Measurements from ENCODE around the gene IKZF1.

Gene IKZF1

GRCh38 chr7:50282813-50283605 is 21.5 kb upstream of the IKZF1 start:
- no peak for DNase-seq
- Histone ChIP-seq H3K4me3 (ENCODE audit: insufficient read depth, low read depth, low read length, poor library complexity, severe bottlenecking) (no peak overlapping the region), H3K9me3 (ENCODE audit: control insufficient read depth, low read length) (no peaks in the 10 kb centered on the region), H3K4me1 (ENCODE audit: control insufficient read depth, insufficient read depth, low read length, poor library complexity, severe bottlenecking) (peaks cover 15% of the 10 kb centered on the region), H3K36me3 (ENCODE audit: control insufficient read depth, insufficient read depth, low read length) (no peaks in the 10 kb centered on the region), H3K27ac (ENCODE audit: insufficient read depth, low read length, poor library complexity, severe bottlenecking) (no peak overlapping the region), H3K27me3 (replicated peaks; ENCODE audit: control insufficient read depth, insufficient read depth, low read length, poor library complexity, severe bottlenecking) (no peaks in the 10 kb centered on the region)

DNA sequence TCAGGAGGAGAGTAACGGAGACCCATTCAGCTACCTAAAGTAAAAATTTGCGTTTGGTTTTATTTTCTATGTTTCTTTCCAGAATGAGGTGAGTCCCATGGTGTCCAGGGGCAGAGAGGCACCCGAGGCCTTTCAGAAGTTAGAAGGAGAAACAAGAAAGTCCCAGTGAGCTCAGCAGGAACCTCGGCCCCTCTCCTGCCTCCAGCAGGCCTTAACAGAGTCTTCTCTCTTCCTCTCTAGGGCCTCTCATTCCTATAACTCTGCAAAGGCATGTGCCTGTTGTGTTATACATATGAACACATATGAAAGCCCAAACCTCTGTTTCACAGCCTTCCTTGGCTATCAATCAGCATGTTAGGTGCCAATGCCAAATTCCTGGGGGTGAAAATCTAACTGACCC is 20.8 kb upstream of the IKZF1 start:
- no peak overlapping the region for H3K27ac ChIP-seq (ENCODE audit: insufficient read depth, low read length, poor library complexity, severe bottlenecking)
- H3K4me1 ChIP-seq (ENCODE audit: control insufficient read depth, insufficient read depth, low read length, poor library complexity, severe bottlenecking), result peaks cover 15% of the 10 kb centered on the region
- H3K9me3 ChIP-seq (ENCODE audit: control insufficient read depth, low read length), result no peaks in the 10 kb centered on the region
- H3K36me3 ChIP-seq (ENCODE audit: control insufficient read depth, insufficient read depth, low read length), result no peaks in the 10 kb centered on the region
- no peak for DNase-seq
- no peaks in the 10 kb centered on the region for H3K27me3 ChIP-seq (replicated peaks; ENCODE audit: control insufficient read depth, insufficient read depth, low read length, poor library complexity, severe bottlenecking)
- no peak overlapping the region for H3K4me3 ChIP-seq (ENCODE audit: insufficient read depth, low read depth, low read length, poor library complexity, severe bottlenecking)

DNA sequence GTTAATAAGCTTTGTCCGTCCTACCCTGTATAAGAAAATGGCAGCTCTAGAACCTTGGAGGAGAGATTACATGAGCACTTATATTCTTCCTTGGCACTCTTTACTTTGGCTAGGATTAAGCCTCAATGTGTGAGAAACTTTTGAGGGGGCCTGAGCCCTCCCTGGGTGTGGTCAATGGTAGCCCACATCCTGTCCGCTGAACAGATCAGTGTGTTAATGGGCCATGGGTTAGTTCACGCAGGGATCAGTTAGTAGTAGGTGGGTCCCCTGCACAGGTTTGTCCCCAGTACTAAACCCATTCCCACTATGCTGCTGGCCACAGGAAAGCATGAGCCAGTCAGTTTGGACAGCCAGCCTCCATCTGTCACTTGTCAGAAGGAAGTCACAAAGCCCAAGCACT is 20.2 kb upstream of the IKZF1 start:
- Histone ChIP-seq H3K4me1 (ENCODE audit: control insufficient read depth, insufficient read depth, low read length, poor library complexity, severe bottlenecking) (peaks cover 15% of the 10 kb centered on the region), H3K36me3 (ENCODE audit: control insufficient read depth, insufficient read depth, low read length) (no peaks in the 10 kb centered on the region)

GRCh38 chr7:50285269-50285668 is 19.2 kb upstream of the IKZF1 start:
- no peak overlapping the region for H3K27ac ChIP-seq (ENCODE audit: insufficient read depth, low read length, poor library complexity, severe bottlenecking)
- H3K9me3 ChIP-seq (ENCODE audit: control insufficient read depth, low read length), result no peaks in the 10 kb centered on the region
- H3K36me3 ChIP-seq (ENCODE audit: control insufficient read depth, insufficient read depth, low read length), result no peaks in the 10 kb centered on the region
- no peak for DNase-seq
- H3K4me1 ChIP-seq (ENCODE audit: control insufficient read depth, insufficient read depth, low read length, poor library complexity, severe bottlenecking), result peaks cover 15% of the 10 kb centered on the region
- H3K4me3 ChIP-seq (ENCODE audit: insufficient read depth, low read depth, low read length, poor library complexity, severe bottlenecking), result no peak overlapping the region
- H3K27me3 ChIP-seq (replicated peaks; ENCODE audit: control insufficient read depth, insufficient read depth, low read length, poor library complexity, severe bottlenecking), result no peaks in the 10 kb centered on the region

More for the DNA sequence above, 20.2 kb upstream of the IKZF1 start:
- DNase-seq, result no peak
- no peak overlapping the region for H3K4me3 ChIP-seq (ENCODE audit: insufficient read depth, low read depth, low read length, poor library complexity, severe bottlenecking)
- H3K27ac ChIP-seq (ENCODE audit: insufficient read depth, low read length, poor library complexity, severe bottlenecking), result no peak overlapping the region
- H3K27me3 ChIP-seq (replicated peaks; ENCODE audit: control insufficient read depth, insufficient read depth, low read length, poor library complexity, severe bottlenecking), result no peaks in the 10 kb centered on the region
- no peaks in the 10 kb centered on the region for H3K9me3 ChIP-seq (ENCODE audit: control insufficient read depth, low read length)

- H3K4me3 ChIP-seq (ENCODE audit: insufficient read depth, low read depth, low read length, poor library complexity, severe bottlenecking), result no peak overlapping the region
- H3K4me1 ChIP-seq (ENCODE audit: control insufficient read depth, insufficient read depth, low read length, poor library complexity, severe bottlenecking), result peaks cover 6% of the 10 kb centered on the region
- H3K36me3 ChIP-seq (ENCODE audit: control insufficient read depth, insufficient read depth, low read length), result no peaks in the 10 kb centered on the region
- no peaks in the 10 kb centered on the region for H3K9me3 ChIP-seq (ENCODE audit: control insufficient read depth, low read length)
- no peak overlapping the region for H3K27ac ChIP-seq (ENCODE audit: insufficient read depth, low read length, poor library complexity, severe bottlenecking)
- H3K27me3 ChIP-seq (replicated peaks; ENCODE audit: control insufficient read depth, insufficient read depth, low read length, poor library complexity, severe bottlenecking), result no peaks in the 10 kb centered on the region
- no peak for DNase-seq
These were observed 17.4 kb upstream of the IKZF1 start for GRCh38 chr7:50287129-50287528.

- Histone ChIP-seq H3K9me3 (ENCODE audit: control insufficient read depth, low read length) (no peaks in the 10 kb centered on the region), H3K36me3 (ENCODE audit: control insufficient read depth, insufficient read depth, low read length) (no peaks in the 10 kb centered on the region), H3K27ac (ENCODE audit: insufficient read depth, low read length, poor library complexity, severe bottlenecking) (no peak overlapping the region), H3K4me1 (ENCODE audit: control insufficient read depth, insufficient read depth, low read length, poor library complexity, severe bottlenecking) (peaks cover 3% of the 10 kb centered on the region), H3K27me3 (replicated peaks; ENCODE audit: control insufficient read depth, insufficient read depth, low read length, poor library complexity, severe bottlenecking) (no peaks in the 10 kb centered on the region), H3K4me3 (ENCODE audit: insufficient read depth, low read depth, low read length, poor library complexity, severe bottlenecking) (no peak overlapping the region)
- no peak for DNase-seq
These were observed 12.3 kb upstream of the IKZF1 start for GRCh38 chr7:50292165-50292757.

DNA sequence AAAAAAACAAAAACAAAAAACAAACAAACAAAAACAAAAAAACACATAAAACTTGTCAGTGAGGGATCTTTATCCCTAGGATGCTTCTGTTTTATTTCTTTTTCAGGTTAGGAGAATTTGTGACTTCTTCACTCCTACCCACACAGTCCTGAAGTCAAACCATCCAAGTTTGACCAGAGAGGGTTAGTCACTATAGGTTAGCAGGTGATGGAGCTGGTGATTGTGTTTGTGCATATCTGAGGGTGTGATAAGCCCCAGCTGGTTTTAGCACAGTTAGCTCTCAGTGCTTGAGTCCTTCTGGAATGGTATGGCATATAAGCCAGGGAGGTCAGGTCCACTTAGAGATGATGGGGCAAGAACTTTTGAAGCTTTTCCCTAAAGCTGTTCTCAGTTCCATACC is 11.8 kb upstream of the IKZF1 start:
- Histone ChIP-seq H3K27ac (ENCODE audit: insufficient read depth, low read length, poor library complexity, severe bottlenecking) (no peak overlapping the region), H3K4me1 (ENCODE audit: control insufficient read depth, insufficient read depth, low read length, poor library complexity, severe bottlenecking) (peaks cover 3% of the 10 kb centered on the region), H3K36me3 (ENCODE audit: control insufficient read depth, insufficient read depth, low read length) (no peaks in the 10 kb centered on the region), H3K27me3 (replicated peaks; ENCODE audit: control insufficient read depth, insufficient read depth, low read length, poor library complexity, severe bottlenecking) (no peaks in the 10 kb centered on the region), H3K9me3 (ENCODE audit: control insufficient read depth, low read length) (no peaks in the 10 kb centered on the region), H3K4me3 (ENCODE audit: insufficient read depth, low read depth, low read length, poor library complexity, severe bottlenecking) (no peak overlapping the region)
- no peak for DNase-seq

DNA sequence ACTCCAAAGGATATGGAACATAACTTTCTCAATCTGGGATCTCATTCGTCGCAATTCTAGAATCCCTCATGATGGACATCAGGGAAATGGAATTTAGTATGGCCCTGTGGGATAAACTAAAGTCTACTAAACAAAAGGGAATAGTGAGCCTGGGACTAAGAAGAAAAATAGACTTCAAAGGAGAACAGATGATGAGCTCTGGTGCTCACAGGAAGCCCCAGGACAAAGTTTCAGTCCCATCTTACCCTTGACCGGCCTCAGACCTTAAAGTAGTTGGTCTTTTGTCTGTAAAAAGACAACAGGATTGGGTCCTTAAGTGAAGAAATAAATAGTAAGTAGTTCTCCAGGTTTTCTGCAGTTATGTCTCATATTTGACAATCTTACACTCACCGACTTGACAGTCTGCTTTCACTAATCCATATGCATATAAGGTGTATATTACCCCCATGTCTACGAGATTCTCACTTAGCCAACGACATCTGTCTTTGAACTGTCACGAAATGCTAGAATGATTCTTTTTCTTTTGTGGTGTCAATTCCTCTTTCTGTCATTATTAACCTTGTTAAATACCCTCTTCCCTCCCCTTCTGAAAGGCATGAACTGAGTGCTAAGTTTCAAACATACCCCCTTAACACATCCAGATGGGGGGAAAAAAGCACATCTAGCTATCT is 10.9 kb upstream of the IKZF1 start:
- H3K4me1 ChIP-seq (ENCODE audit: control insufficient read depth, insufficient read depth, low read length, poor library complexity, severe bottlenecking), result peaks cover 3% of the 10 kb centered on the region
- no peaks in the 10 kb centered on the region for H3K36me3 ChIP-seq (ENCODE audit: control insufficient read depth, insufficient read depth, low read length)
- no peak overlapping the region for H3K4me3 ChIP-seq (ENCODE audit: insufficient read depth, low read depth, low read length, poor library complexity, severe bottlenecking)
- H3K27ac ChIP-seq (ENCODE audit: insufficient read depth, low read length, poor library complexity, severe bottlenecking), result no peak overlapping the region
- no peaks in the 10 kb centered on the region for H3K27me3 ChIP-seq (replicated peaks; ENCODE audit: control insufficient read depth, insufficient read depth, low read length, poor library complexity, severe bottlenecking)
- no peak for DNase-seq
- H3K9me3 ChIP-seq (ENCODE audit: control insufficient read depth, low read length), result no peaks in the 10 kb centered on the region

DNA sequence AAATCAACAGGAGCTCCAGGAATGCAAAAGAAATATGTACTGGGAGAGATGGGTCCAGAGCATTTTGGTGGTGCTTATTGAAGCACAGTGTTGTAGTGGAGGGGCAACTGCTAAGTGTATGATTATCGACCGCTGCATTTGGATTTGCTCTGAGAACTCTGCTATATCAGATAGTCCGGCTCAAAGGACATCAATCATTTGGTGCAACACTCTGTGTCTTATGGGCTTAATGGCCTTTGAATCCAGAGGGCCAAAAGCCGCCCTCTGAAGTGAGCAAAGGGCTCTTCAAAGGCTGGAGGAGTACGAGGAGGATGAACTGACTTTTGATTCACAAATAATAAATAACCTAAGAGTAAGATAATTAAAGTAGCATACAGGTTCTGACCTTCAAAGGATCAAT is 9.4 kb upstream of the IKZF1 start:
- no peak overlapping the region for H3K27ac ChIP-seq (ENCODE audit: insufficient read depth, low read length, poor library complexity, severe bottlenecking)
- no peak overlapping the region for H3K4me3 ChIP-seq (ENCODE audit: insufficient read depth, low read depth, low read length, poor library complexity, severe bottlenecking)
- no peaks in the 10 kb centered on the region for H3K9me3 ChIP-seq (ENCODE audit: control insufficient read depth, low read length)
- H3K36me3 ChIP-seq (ENCODE audit: control insufficient read depth, insufficient read depth, low read length), result no peaks in the 10 kb centered on the region
- H3K4me1 ChIP-seq (ENCODE audit: control insufficient read depth, insufficient read depth, low read length, poor library complexity, severe bottlenecking), result peaks cover 4% of the 10 kb centered on the region
- no peak for DNase-seq
- H3K27me3 ChIP-seq (replicated peaks; ENCODE audit: control insufficient read depth, insufficient read depth, low read length, poor library complexity, severe bottlenecking), result no peaks in the 10 kb centered on the region

- Histone ChIP-seq H3K9me3 (ENCODE audit: control insufficient read depth, low read length) (no peaks in the 10 kb centered on the region), H3K27ac (ENCODE audit: insufficient read depth, low read length, poor library complexity, severe bottlenecking) (no peak overlapping the region), H3K4me3 (ENCODE audit: insufficient read depth, low read depth, low read length, poor library complexity, severe bottlenecking) (no peak overlapping the region), H3K4me1 (ENCODE audit: control insufficient read depth, insufficient read depth, low read length, poor library complexity, severe bottlenecking) (peaks cover 9% of the 10 kb centered on the region), H3K27me3 (replicated peaks; ENCODE audit: control insufficient read depth, insufficient read depth, low read length, poor library complexity, severe bottlenecking) (no peaks in the 10 kb centered on the region), H3K36me3 (ENCODE audit: control insufficient read depth, insufficient read depth, low read length) (no peaks in the 10 kb centered on the region)
- DNase-seq, result no peak
These were observed 7.7 kb upstream of the IKZF1 start for GRCh38 chr7:50296799-50297198.

Data from effector memory CD4-positive, alpha-beta T cell (primary cell).